ENCODE results near the gene CCDC148.

The CCDC148 gene

DNA sequence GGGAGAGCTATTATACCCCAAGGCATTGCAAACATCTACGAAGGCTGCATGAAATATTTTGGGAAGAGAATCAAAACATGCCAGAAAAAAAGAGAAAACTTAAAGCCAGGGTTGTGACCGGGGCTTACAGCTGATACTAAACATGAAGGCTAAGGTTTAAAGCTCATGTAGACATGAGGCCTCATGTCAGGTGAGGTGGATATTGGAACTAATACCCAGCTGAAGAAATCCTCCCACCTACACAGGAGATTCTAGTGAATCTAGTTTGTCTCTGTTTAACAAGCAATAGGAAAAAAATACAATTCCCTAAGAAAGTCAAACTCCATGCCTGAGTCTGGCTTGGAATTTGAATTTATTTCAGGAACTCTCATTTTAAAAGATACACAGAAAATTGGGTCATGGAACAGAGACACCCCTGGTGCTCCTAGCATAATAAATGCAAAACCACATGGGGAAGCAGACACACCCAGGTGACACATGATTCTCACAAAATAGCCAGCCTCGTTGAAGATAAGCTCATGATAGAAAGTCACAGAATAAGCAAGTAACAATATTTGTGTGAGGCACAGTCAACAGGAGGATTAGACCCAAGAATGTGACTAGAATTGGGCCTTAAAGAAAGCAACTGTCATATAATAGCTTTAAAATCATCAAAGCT lies 312.7 kb downstream of the CCDC148 start:
- H3K4me3 ChIP-seq (ENCODE audit: low read depth, low read length) = no peak overlapping the region
- TF ChIP-seq, protein P1, sequence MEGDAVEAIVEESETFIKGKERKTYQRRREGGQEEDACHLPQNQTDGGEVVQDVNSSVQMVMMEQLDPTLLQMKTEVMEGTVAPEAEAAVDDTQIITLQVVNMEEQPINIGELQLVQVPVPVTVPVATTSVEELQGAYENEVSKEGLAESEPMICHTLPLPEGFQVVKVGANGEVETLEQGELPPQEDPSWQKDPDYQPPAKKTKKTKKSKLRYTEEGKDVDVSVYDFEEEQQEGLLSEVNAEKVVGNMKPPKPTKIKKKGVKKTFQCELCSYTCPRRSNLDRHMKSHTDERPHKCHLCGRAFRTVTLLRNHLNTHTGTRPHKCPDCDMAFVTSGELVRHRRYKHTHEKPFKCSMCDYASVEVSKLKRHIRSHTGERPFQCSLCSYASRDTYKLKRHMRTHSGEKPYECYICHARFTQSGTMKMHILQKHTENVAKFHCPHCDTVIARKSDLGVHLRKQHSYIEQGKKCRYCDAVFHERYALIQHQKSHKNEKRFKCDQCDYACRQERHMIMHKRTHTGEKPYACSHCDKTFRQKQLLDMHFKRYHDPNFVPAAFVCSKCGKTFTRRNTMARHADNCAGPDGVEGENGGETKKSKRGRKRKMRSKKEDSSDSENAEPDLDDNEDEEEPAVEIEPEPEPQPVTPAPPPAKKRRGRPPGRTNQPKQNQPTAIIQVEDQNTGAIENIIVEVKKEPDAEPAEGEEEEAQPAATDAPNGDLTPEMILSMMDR (IDR thresholded peaks at IDR 0.05; ENCODE audit: control insufficient read depth, extremely low read depth, insufficient read depth) = no peak
- DNase-seq (ENCODE audit: low read depth) = no peak

DNA sequence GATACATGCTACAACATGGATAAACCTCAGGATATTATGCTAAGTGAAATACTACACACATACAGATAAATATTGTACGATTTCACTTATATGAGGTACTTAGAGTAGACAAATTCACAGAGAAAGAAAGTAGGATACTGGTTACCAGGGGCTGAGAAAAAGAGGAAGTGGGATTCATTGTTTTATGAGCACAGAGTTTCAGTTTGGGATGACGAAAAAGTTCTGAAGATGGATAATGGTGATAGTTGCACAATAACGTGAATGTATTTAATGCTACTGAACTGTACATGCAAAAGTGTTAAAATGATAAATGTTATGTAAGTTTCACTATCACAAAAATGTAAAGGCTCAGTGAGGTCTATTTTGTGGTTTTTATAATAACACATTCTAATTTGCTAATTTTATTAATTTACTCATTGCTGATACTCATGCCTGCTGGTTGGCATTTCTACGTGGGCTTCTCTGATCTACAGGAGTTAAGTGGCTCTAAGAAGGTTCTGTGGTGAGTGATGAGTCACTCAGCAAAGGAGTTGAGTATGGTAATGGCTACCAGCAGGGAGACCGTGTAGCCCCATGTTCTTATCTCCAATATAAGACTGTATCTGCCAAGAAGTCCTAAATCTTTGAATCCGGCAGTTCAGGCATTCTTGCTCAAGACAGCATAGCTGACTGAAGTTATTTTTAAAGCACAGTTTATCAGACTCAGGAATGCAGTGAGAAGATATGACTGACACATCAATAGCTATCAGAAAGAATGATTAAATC lies 313.8 kb downstream of the CCDC148 start:
- no peak overlapping the region for H3K4me3 ChIP-seq (ENCODE audit: low read depth, low read length)
- TF ChIP-seq, protein P1 (IDR thresholded peaks at IDR 0.05; ENCODE audit: control insufficient read depth, extremely low read depth, insufficient read depth) = no peak
- no peak for DNase-seq (ENCODE audit: low read depth)

DNA sequence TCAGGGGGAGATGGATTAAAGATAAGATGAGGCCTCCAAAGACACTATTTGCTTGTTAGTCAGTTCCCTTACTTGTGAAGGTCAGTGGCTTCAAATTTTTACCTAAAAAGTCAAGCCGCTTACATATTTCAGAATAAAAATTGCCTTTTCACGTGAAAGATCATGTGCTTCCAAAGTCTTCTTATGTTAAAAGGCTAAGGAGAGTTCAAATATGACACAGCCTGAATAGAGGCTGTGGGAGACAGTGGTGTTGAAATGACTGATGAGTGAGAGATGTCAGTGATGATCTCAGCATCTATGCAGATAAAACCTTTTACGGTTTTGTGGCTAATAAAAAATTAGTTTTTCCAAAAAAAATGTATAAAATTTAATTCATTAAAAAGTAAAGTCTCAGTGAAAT lies 314.4 kb downstream of the CCDC148 start:
- TF ChIP-seq, protein P1 (IDR thresholded peaks at IDR 0.05; ENCODE audit: control insufficient read depth, extremely low read depth, insufficient read depth) = no peak
- DNase-seq (ENCODE audit: low read depth) = no peak
- no peak overlapping the region for H3K4me3 ChIP-seq (ENCODE audit: low read depth, low read length)

DNA sequence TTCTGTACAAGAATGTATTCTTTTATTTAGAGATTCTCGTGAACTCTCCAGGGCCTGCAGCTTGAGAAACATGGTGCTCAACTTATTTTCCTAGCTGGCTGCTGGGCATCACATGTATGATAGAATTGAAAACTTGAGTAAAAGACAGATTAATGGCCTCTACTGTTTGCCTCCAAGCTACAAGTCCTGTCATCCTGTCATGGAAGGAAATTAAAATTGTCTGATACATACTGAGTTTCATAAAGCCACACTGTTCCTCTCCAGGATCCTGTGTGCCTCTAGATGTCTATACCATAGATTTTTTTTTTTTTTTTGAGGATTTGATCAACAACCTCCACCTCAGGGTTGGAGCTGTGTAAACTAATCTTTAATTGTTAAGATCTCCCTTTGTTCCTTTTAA lies 316.4 kb downstream of the CCDC148 start:
- TF ChIP-seq, protein P1 (IDR thresholded peaks at IDR 0.05; ENCODE audit: control insufficient read depth, extremely low read depth, insufficient read depth) = no peak
- DNase-seq (ENCODE audit: low read depth) = no peak
- H3K4me3 ChIP-seq (ENCODE audit: low read depth, low read length) = no peak overlapping the region

DNA sequence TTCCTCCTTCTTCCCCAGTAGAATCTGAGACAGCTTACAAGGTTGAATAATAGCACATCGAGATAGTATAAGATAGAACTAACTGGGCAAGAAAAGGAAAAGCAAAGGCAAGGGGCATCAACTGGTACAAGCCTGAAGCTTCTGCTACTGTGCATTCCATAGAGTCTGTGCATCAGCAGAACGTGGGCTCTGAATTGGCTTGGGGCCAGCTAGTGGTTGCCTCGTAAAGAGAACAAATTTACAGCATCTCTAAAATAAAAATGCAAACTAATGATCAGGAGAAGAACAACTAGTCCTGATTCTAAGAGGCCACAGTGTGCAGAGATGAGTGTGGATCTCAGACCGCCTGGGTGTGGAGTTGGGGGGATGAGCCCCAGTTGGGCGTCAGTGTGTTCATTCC lies 318.3 kb downstream of the CCDC148 start:
- H3K4me3 ChIP-seq (ENCODE audit: low read depth, low read length) = no peak overlapping the region
- TF ChIP-seq, protein P1 (IDR thresholded peaks at IDR 0.05; ENCODE audit: control insufficient read depth, extremely low read depth, insufficient read depth) = no peak
- no peak for DNase-seq (ENCODE audit: low read depth)

DNA sequence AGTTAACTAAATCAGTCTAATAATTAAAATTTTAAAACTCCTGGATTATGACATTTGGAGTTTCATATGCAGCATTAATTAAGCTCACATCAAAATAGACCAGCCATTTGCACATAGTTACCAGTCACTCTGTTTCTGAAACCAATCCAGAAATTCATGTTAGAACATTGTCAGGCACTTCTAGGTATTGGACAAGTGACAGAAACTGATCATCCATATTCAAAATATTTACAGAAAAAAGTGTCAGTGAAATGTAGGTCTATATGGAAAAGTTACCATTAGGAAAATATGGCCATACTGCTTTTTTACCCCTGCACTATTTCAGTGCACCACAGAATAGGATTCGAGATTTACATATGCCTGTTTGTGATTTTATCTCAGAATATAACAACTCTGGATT lies 321.5 kb downstream of the CCDC148 start:
- H3K4me3 ChIP-seq (ENCODE audit: low read depth, low read length) = no peak overlapping the region
- TF ChIP-seq, protein P1 (IDR thresholded peaks at IDR 0.05; ENCODE audit: control insufficient read depth, extremely low read depth, insufficient read depth) = no peak
- no peak for DNase-seq (ENCODE audit: low read depth)

All from LNCaP clone FGC (cell line).